HepG2 (cell line): ENCODE results near the gene TAF1B. TPM values are rescaled to one million over a fixed set of nuclear protein-coding genes. Genes with fewer than 3 reads are reported as not detected.

Source experiments
- ATAC-seq: fragments of 200-7000 bp; cut with Tn5 transposase; 3 replicates; pipeline ENCODE4 v1.9.1; 2020; ENCODE audit warnings: mild to moderate bottlenecking, moderate library complexity
- BruUV-seq: library from RNA; stranded (reverse); fragments of 400-500 nt; replicated peaks from 2 replicates; lab custom pipeline; 2021; lab: Mats Ljungman, UMichigan
- CTCF ChIA-PET: fragments of 300-600 bp; formaldehyde crosslinking; extraction: SDS; loops from one replicate; lab custom pipeline; 2021; ENCODE audit warnings: low total read pairs, inconsistent platforms, low intra/inter-chr PET ratio; lab: Yijun Ruan, JAX
- POLR2A ChIA-PET: fragments of 350-600 bp; sonication (Branson Sonifier 250); formaldehyde crosslinking; loops from one replicate; lab custom pipeline; 2020; ENCODE audit warnings: antibody characterized with exemption, inconsistent platforms; lab: Yijun Ruan, JAX
- DNase-seq: peaks from one replicate; pipeline ENCODE4 v3.0.0-alpha.2; 2015; ENCODE audit warnings: low spot score
- FAIRE-seq: peaks from 3 replicates; lab custom pipeline; 2011; peaks lifted over from hg19 to GRCh38; lab: Jason Lieb, UNC
- H2AFZ ChIP-seq: one replicate; pipeline ENCODE4 v1.6.1; 2011; ENCODE audit warnings: low read length, inconsistent platforms
- H3K27ac ChIP-seq: fragments of 300-600 bp; 3 replicates; pipeline ENCODE4 v1.8.0; 2011; ENCODE audit warnings: mixed run types, mild to moderate bottlenecking, mixed read lengths, low read length, inconsistent platforms; ENCODE audit not compliant: insufficient read depth; ENCODE audit errors: extremely low read length
- H3K27me3 ChIP-seq, 2 experiments: fragments of 200-600 bp in 1 of 2; 2 replicates in 1 of 2; 3 replicates in 1 of 2; pipeline versions ENCODE4 v1.6.0 to v1.8.0; 2011; ENCODE audit warnings: low read length in 2 of 2, mild to moderate bottlenecking in 2 of 2, moderate library complexity in 2 of 2, inconsistent platforms in 1 of 2; ENCODE audit not compliant: insufficient read depth in 2 of 2, control insufficient read depth in 1 of 2
- H3K36me3 ChIP-seq, 2 experiments: fragments of 200-600 bp in 1 of 2; replicated peaks in 1 of 2; 2 replicates in 1 of 2; 3 replicates in 1 of 2; pipeline versions ENCODE4 v1.5.1 to v1.8.0; 2011; ENCODE audit warnings: low read length in 2 of 2, inconsistent platforms in 1 of 2; ENCODE audit not compliant: insufficient read depth in 2 of 2, control insufficient read depth in 1 of 2
- H3K4me1 ChIP-seq: 2 replicates; pipeline ENCODE4 v1.5.1; 2012; ENCODE audit warnings: low read length, inconsistent platforms; ENCODE audit not compliant: insufficient read depth
- H3K4me2 ChIP-seq: 2 replicates; pipeline ENCODE4 v1.6.0; 2011; ENCODE audit warnings: low read depth, low read length, inconsistent platforms
- H3K4me3 ChIP-seq, 3 experiments: fragments of 200-600 bp in 1 of 3; sonication (generic), shearing (Covaris generic) in 1 of 3; replicated peaks in 1 of 3; 2 replicates each; pipeline ENCODE4 v1.5.1; 2011 to 2016; ENCODE audit warnings: low read length in 3 of 3, inconsistent platforms in 2 of 3, low read depth in 2 of 3, mild to moderate bottlenecking in 2 of 3, control low read depth in 1 of 3, mixed read lengths in 1 of 3; ENCODE audit not compliant: insufficient read depth in 1 of 3
- H3K79me2 ChIP-seq: one replicate; pipeline ENCODE4 v1.6.1; 2011; ENCODE audit warnings: low read length, inconsistent platforms; ENCODE audit not compliant: insufficient read depth
- H3K9ac ChIP-seq: 2 replicates; pipeline ENCODE4 v1.6.0; 2011; ENCODE audit warnings: mild to moderate bottlenecking, low read depth, low read length, inconsistent platforms; ENCODE audit not compliant: insufficient read depth
- H3K9me3 ChIP-seq: 2 replicates; pipeline ENCODE4 v1.5.1; 2012; ENCODE audit warnings: mild to moderate bottlenecking, low read length
- H4K20me1 ChIP-seq: 2 replicates; pipeline ENCODE4 v1.6.0; 2011; ENCODE audit warnings: inconsistent platforms, mild to moderate bottlenecking, low read length, moderate library complexity; ENCODE audit not compliant: insufficient read depth
- ARHGAP35 ChIP-seq: sonication (generic); formaldehyde crosslinking; IDR thresholded peaks from 2 replicates; pipeline ENCODE4 v1.9.0; 2022; ENCODE audit warnings: mild to moderate bottlenecking, inconsistent platforms, moderate library complexity, missing genetic modification reagents, borderline replicate concordance
- BHLHE40 ChIP-seq: IDR thresholded peaks from 2 replicates; pipeline ENCODE4 v1.6.1; 2011; ENCODE audit warnings: low read length, improper control_type of control experiment
- GATA4 ChIP-seq: sonication (generic); IDR thresholded peaks from 2 replicates; pipeline ENCODE4 v1.6.1; 2016; ENCODE audit warnings: antibody characterized with exemption, low read depth, borderline replicate concordance
- SALL2 ChIP-seq: sonication (generic); formaldehyde crosslinking; IDR thresholded peaks from 2 replicates; pipeline ENCODE4 v1.8.1; 2023; ENCODE audit warnings: mild to moderate bottlenecking, missing genetic modification reagents, inconsistent platforms
- THAP11 ChIP-seq: IDR thresholded peaks from 2 replicates; pipeline ENCODE4 v1.6.1; 2016; ENCODE audit warnings: missing biosample characterization, missing genetic modification reagents
- ZFP82 ChIP-seq: sonication (generic); formaldehyde crosslinking; IDR thresholded peaks from 2 replicates; pipeline ENCODE4 v1.5.1; 2020; ENCODE audit warnings: mild to moderate bottlenecking, missing genetic modification reagents, borderline replicate concordance
- ZNF83 ChIP-seq: sonication (generic); formaldehyde crosslinking; IDR thresholded peaks from 2 replicates; pipeline ENCODE4 v1.4.0; 2020; ENCODE audit warnings: missing genetic modification reagents, mild to moderate bottlenecking, borderline replicate concordance
- ZNF883 ChIP-seq: sonication (generic); formaldehyde crosslinking; IDR thresholded peaks from 2 replicates; pipeline ENCODE4 v1.5.1; 2020; ENCODE audit warnings: mild to moderate bottlenecking, missing genetic modification reagents; ENCODE audit errors: not compliant biosample characterization
- WGBS: methylation state at CpG from one replicate; pipeline ENCODE4 v1.1.6; 2017; ENCODE audit warnings: low lambda C conversion rate; 5-methylcytosine and 5-hydroxymethylcytosine counted together
- in situ Hi-C: cut with HindIII; loops from 2 replicates; pipeline ENCODE4 v1.10.0; 2017; ENCODE audit warnings: low pct_unique_long_range_greater_than_20kb; ENCODE audit not compliant: extremely low pct_ligation_motif_present
- intact Hi-C: fragments of 100-400 bp; cut with micrococcal nuclease; formaldehyde crosslinking; loops from one replicate; pipeline ENCODE4 v1.10.0; 2022; ENCODE audit not compliant: unreplicated experiment
- polyA plus RNA-seq, 8 experiments: library from polyadenylated mRNA; depleted of rRNA in 3 of 8; stranded (reverse) in 7 of 8; unstranded in 1 of 8; fragments of >200 nt; fragmentation: Illumina TruSeq in 4 of 8; extraction: Trizol in 4 of 8; gene quantifications; 2 replicates each; pipeline versions ENCODE4 v1.2.1 to v1.2.3, GENCODE V29; 2011 to 2016; ENCODE audit warnings: low read depth in 4 of 8, missing spikeins in 1 of 8, mixed read lengths in 1 of 8; ENCODE audit not compliant: insufficient read depth in 1 of 8
- total RNA-seq, 5 experiments: library from RNA; depleted of rRNA; stranded (reverse); fragments of >200 nt; fragmentation: Illumina TruSeq; extraction: Trizol; gene quantifications; 2 replicates each; pipeline ENCODE4 v1.2.3, GENCODE V29; 2016; ENCODE audit warnings: low read depth in 1 of 5
- TF ChIP-seq, protein P1 (sequence below): sonication (generic); formaldehyde crosslinking; IDR thresholded peaks from 2 replicates; pipeline ENCODE4 v1.4.0; 2020; ENCODE audit warnings: mild to moderate bottlenecking, missing genetic modification reagents, borderline replicate concordance

Gene TAF1B
- total and polyA plus RNA-seq, 2 of the 13 experiments (the other 11 are each of a cell fraction or from before 2014, with no cell fraction given) = 13.3 to 27.7 TPM

DNA sequence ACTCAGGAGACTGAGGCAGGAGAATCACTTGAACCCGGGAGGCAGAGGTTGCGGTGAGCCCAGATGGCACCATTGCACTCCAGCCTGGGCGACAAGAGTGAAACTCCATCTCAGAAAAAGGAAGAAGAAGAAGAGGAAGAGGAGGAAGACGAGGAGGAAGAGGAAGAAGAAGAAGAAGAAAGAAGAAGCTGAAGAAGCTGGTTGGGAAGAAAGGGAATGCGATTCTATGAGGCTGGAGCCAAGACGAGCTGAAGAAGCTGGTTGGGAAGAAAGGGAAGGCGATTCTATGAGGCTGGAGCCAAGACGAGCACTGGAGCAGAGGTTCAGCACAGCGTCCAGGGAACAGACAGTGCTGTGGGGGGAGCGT is 30.3 kb upstream of the TAF1B start:
- FAIRE-seq = no peak
- Histone ChIP-seq H3K79me2 (no peaks in the 10 kb centered on the region), H3K4me2 (no peak overlapping the region), H3K27ac (no peak overlapping the region), H2AFZ (no peak overlapping the region)
- DNase-seq = no peak
- WGBS = 40% methylated on average over 10 of the region's 10 CpGs
- POLR2A ChIA-PET = no interaction called here
- ATAC-seq = no peak
- TF ChIP-seq ZNF883 (CRISPR knock-in tag) (no peak), THAP11 (CRISPR knock-in tag) (no peak), GATA4 (no peak), ZNF83 (CRISPR knock-in tag) (no peak), BHLHE40 (no peak), SALL2 (CRISPR knock-in tag) (no peak), ZFP82 (no peak), ARHGAP35 (CRISPR knock-in tag) (no peak)
- TF ChIP-seq, protein P1, sequence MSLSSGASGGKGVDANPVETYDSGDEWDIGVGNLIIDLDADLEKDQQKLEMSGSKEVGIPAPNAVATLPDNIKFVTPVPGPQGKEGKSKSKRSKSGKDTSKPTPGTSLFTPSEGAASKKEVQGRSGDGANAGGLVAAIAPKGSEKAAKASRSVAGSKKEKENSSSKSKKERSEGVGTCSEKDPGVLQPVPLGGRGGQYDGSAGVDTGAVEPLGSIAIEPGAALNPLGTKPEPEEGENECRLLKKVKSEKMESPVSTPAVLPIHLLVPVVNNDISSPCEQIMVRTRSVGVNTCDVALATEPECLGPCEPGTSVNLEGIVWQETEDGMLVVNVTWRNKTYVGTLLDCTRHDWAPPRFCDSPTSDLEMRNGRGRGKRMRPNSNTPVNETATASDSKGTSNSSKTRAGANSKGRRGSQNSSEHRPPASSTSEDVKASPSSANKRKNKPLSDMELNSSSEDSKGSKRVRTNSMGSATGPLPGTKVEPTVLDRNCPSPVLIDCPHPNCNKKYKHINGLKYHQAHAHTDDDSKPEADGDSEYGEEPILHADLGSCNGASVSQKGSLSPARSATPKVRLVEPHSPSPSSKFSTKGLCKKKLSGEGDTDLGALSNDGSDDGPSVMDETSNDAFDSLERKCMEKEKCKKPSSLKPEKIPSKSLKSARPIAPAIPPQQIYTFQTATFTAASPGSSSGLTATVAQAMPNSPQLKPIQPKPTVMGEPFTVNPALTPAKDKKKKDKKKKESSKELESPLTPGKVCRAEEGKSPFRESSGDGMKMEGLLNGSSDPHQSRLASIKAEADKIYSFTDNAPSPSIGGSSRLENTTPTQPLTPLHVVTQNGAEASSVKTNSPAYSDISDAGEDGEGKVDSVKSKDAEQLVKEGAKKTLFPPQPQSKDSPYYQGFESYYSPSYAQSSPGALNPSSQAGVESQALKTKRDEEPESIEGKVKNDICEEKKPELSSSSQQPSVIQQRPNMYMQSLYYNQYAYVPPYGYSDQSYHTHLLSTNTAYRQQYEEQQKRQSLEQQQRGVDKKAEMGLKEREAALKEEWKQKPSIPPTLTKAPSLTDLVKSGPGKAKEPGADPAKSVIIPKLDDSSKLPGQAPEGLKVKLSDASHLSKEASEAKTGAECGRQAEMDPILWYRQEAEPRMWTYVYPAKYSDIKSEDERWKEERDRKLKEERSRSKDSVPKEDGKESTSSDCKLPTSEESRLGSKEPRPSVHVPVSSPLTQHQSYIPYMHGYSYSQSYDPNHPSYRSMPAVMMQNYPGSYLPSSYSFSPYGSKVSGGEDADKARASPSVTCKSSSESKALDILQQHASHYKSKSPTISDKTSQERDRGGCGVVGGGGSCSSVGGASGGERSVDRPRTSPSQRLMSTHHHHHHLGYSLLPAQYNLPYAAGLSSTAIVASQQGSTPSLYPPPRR (CRISPR knock-in tag) = no peak
- TF ChIP-seq, all 625 proteins: peak for 0
- Histone ChIP-seq H3K9me3 (no peaks in the 10 kb centered on the region), H3K27me3 (peaks cover 10 to 78% of the 10 kb centered on the region in 2 experiments; a peak in 4 of 5 replicates), H3K4me1 (peaks cover 23% of the 10 kb centered on the region; the same call in 1 of the 2 replicates), H3K36me3 (no peaks in the 10 kb centered on the region), H4K20me1 (no peaks in the 10 kb centered on the region), H3K9ac (no peak overlapping the region), H3K4me3 (no peak overlapping the region)
- intact Hi-C loops = loop anchor here (5.0 kb wide), 1 partner anchor 139 kb away; the partner anchor contains the start of gene GRHL1
- CTCF ChIA-PET = interaction anchor here (1.0 to 2.9 kb wide), 2 partner anchors 14 to 236 kb away, joined by 4 to 18 read pairs; no protein-coding TSS in a partner anchor
- in situ Hi-C loops = loop anchor here (25.0 kb wide), 1 partner anchor 624 kb away; the partner anchor contains the start of gene ODC1
- BruUV-seq = no TSS peak
